ENCODE data around the gene SGTB.

DNA sequence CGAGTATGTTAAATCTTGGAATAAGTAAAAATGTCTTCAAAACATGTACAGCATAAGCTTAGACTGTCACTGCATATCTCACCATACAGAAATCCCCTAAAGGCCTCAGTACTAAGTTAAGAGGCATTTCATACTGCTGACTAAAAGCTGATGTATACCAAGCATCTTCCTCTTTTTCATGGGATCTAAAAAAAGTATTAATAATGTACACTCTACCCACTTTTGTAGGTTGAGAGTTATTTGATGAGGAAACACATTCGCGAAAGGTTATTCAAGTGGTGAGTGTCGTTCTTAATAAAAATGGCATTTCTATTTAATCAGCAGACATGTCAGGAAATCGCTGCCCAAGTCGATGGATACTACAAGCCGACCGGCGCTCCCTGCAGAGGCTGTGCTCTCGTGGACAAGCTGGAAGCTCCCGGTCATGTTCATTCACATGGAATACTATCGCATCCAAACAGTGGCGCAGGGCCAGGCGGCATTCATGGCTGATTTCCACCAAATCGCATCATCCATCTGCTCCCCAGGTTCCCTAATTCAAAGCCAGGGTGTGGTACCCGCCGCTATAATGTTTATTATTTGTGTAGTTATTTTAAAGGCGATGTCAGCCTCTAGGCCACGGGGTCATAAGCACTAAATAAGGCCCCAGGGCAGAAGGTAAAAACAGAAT is 724 bp downstream of the SGTB start:
- no peak for TF ChIP-seq CTCF (IDR thresholded peaks at IDR 0.05)
- TF ChIP-seq EZH2 (IDR thresholded peaks at IDR 0.05; ENCODE audit: borderline replicate concordance, insufficient read depth, low read depth, low read length, poor library complexity, severe bottlenecking) = no peak
